ENCODE data around the gene CCDC12. TPM values are rescaled to one million over a fixed set of nuclear protein-coding genes. Genes with fewer than 3 reads are reported as not detected.

The CCDC12 gene
- total RNA-seq, 1 experiment from 2014 or later, result 52.7 TPM

- Mint-ChIP-seq H3K9me3 (ENCODE audit: unreplicated experiment) (no peaks in the 10 kb centered on the region), H3K36me3 (ENCODE audit: insufficient read depth, unreplicated experiment) (peaks cover 52% of the 10 kb centered on the region), H3K27ac (ENCODE audit: unreplicated experiment) (no peak overlapping the region), H3K4me3 (ENCODE audit: unreplicated experiment) (no peak overlapping the region), H3K4me1 (ENCODE audit: low read depth, unreplicated experiment) (no peaks in the 10 kb centered on the region), H3K27me3 (ENCODE audit: insufficient read depth, unreplicated experiment) (no peaks in the 10 kb centered on the region)
- no peaks in the 10 kb centered on the region for H3K4me1 ChIP-seq
- intact Hi-C loops (cut with micrococcal nuclease; ENCODE audit: unreplicated experiment), result no loop called here
- ChIA-PET POLR2A (no interaction called here), CTCF (no interaction called here)
- H3K36me3 ChIP-seq (ENCODE audit: control insufficient read depth, insufficient read depth, low read length), result peaks cover 3% of the 10 kb centered on the region
- no peak overlapping the region for H3K4me3 ChIP-seq (ENCODE audit: low read depth, low read length)
- no peaks in the 10 kb centered on the region for H3K27me3 ChIP-seq (replicated peaks; ENCODE audit: control insufficient read depth, insufficient read depth, low read length)
- peak in 1 of 2 experiments; percentile 3 for DNase-seq
- BruUV-seq (replicated peaks), result no TSS peak
- no peaks in the 10 kb centered on the region for H3K9me3 ChIP-seq
- TF ChIP-seq CTCF (IDR thresholded peaks at IDR 0.05; ENCODE audit: insufficient read depth in 1 of 2, low read depth in 1 of 2, low read length in 1 of 2, severe bottlenecking in 1 of 2, unreplicated experiment in 1 of 2), result no peak
Observed at GRCh38 chr3:46916799-46917198, 59.7 kb downstream of the CCDC12 start.

- H3K9me3 ChIP-seq, result no peaks in the 10 kb centered on the region
- no peaks in the 10 kb centered on the region; the same call in none of the 2 replicates for H3K36me3 ChIP-seq (ENCODE audit: control insufficient read depth, insufficient read depth, low read length)
- H3K36me3 Mint-ChIP-seq (ENCODE audit: insufficient read depth, unreplicated experiment), result peaks cover 52% of the 10 kb centered on the region
- BruUV-seq (replicated peaks), result no TSS peak
- no peaks in the 10 kb centered on the region for H3K4me1 Mint-ChIP-seq (ENCODE audit: low read depth, unreplicated experiment)
- POLR2A ChIA-PET, result no interaction called here
- no peaks in the 10 kb centered on the region for H3K4me1 ChIP-seq
- intact Hi-C loops (cut with micrococcal nuclease; ENCODE audit: unreplicated experiment), result no loop called here
- no peak for DNase-seq
- no peak overlapping the region for H3K4me3 ChIP-seq (ENCODE audit: low read depth, low read length)
- no peaks in the 10 kb centered on the region for H3K9me3 Mint-ChIP-seq (ENCODE audit: unreplicated experiment)
- H3K27ac Mint-ChIP-seq (ENCODE audit: unreplicated experiment), result no peak overlapping the region
- CTCF ChIA-PET, result no interaction called here
- H3K27me3 Mint-ChIP-seq (ENCODE audit: insufficient read depth, unreplicated experiment), result no peaks in the 10 kb centered on the region
- H3K27me3 ChIP-seq (replicated peaks; ENCODE audit: control insufficient read depth, insufficient read depth, low read length), result no peaks in the 10 kb centered on the region
- H3K4me3 Mint-ChIP-seq (ENCODE audit: unreplicated experiment), result no peak overlapping the region
- TF ChIP-seq CTCF (IDR thresholded peaks at IDR 0.05; ENCODE audit: insufficient read depth in 1 of 2, low read depth in 1 of 2, low read length in 1 of 2, severe bottlenecking in 1 of 2, unreplicated experiment in 1 of 2), result no peak
Observed at GRCh38 chr3:46916278-46916677, 60.3 kb downstream of the CCDC12 start.

DNA sequence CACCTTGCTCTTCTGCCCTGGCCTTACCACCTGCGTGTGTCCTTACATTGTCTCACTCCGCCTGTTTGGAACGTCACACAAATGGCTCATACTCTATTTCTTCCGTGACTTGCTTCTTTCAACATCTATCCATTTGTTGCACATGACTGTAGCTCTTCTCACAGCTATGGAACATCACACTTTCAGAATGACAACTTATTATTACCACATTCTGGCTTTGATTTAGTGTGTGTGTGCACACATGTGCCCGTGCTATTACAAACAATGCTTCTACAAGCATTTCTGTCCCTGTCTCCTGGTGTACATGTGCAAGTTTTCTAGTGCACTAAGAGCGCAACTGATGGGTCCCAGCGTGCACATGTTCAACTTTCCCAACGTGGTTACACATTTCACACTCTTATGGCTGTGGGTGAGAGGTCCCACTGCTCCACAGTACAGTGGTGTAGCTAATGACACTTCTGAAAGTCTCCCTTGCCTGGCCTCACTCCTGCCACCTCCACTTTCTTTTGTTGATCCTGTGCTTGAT is 61.2 kb downstream of the CCDC12 start:
- Histone ChIP-seq H3K36me3 (ENCODE audit: control insufficient read depth, insufficient read depth, low read length) (no peaks in the 10 kb centered on the region; the same call in 1 of the 2 replicates), H3K27me3 (replicated peaks; ENCODE audit: control insufficient read depth, insufficient read depth, low read length) (no peaks in the 10 kb centered on the region), H3K4me1 (no peaks in the 10 kb centered on the region), H3K9me3 (no peaks in the 10 kb centered on the region), H3K4me3 (ENCODE audit: low read depth, low read length) (no peak overlapping the region)
- DNase-seq, result peak in 1 of 2 experiments; percentile 11
- Mint-ChIP-seq H3K4me3 (ENCODE audit: unreplicated experiment) (no peak overlapping the region), H3K36me3 (ENCODE audit: insufficient read depth, unreplicated experiment) (peaks cover 46% of the 10 kb centered on the region), H3K4me1 (ENCODE audit: low read depth, unreplicated experiment) (no peaks in the 10 kb centered on the region), H3K27me3 (ENCODE audit: insufficient read depth, unreplicated experiment) (no peaks in the 10 kb centered on the region), H3K27ac (ENCODE audit: unreplicated experiment) (no peak overlapping the region), H3K9me3 (ENCODE audit: unreplicated experiment) (no peaks in the 10 kb centered on the region)
- POLR2A ChIA-PET, result no interaction called here
- BruUV-seq (replicated peaks), result no TSS peak
- intact Hi-C loops (cut with micrococcal nuclease; ENCODE audit: unreplicated experiment), result no loop called here
- CTCF ChIA-PET, result interaction anchor here (1.1 kb wide), 1 partner anchor 20 kb away, joined by 4 read pairs; no protein-coding TSS in a partner anchor
- TF ChIP-seq CTCF (IDR thresholded peaks at IDR 0.05; ENCODE audit: insufficient read depth in 1 of 2, low read depth in 1 of 2, low read length in 1 of 2, severe bottlenecking in 1 of 2, unreplicated experiment in 1 of 2), result no peak
